HPDE6-E6E7 (cell line): ENCODE data around the gene SFSWAP.
"Not testable (repeated sequence)": the region's sequence is repeated elsewhere in the genome, so short reads cannot be mapped to it uniquely, and the experiment has no call there.

Source experiments
- DNase-seq: peaks from one replicate; pipeline ENCODE4 v3.0.0; 2011; ENCODE audit warnings: missing footprints; ENCODE audit errors: extremely low spot score

Gene SFSWAP

DNA sequence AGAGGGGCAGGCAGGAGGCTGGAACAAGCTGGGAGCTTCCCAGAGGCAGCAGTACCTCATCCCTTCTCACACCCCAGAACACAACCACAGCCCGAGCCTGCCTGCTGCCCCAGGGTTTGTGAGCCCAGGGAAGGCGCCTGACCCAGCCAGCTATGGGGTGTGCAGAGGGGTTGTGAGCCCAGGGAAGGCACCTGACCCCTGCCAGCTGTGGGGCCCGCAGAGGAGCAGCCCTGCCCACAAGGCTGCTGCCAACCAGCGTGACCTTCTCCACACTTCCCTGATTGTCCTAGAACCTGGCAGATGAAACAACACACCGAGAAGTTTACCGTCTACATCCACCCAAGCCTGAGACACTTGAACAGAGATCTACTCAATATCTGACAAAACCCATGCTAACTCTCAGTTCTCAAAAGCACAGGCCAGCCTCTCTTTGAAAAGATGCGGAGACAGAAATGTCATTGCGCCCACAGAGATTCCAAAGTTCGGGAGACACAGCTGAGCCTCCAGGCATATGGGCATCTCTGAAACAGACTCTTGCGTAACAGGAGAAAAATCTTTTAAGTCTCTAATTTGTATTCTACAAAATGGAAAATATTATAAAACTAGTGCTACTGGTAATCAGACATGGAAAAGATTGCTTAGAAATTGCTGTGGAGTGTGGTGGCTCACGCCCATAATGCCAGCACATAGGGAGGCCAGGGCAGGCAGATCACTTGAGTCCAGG, 47.3 kb downstream of the SFSWAP start:
- no peak for DNase-seq

DNA sequence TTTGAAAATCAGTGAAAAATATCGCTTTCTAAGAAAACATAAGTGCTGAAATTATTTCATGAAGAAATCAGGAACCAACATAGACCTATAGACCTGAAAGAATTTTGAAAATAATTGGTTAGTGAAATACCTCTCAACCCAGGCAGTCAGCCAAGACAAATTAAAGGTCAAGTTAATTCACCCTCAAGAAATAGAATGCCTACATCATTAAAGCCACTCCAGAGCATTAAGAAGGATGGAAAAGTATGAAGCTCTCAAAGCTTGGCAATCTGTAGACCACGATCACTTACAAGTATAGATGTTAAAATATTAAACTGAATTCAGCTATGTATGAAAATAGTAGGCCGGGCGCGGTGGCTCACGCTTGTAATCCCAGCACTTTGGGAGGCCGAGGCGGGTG, 48.3 kb downstream of the SFSWAP start:
- no peak for DNase-seq

DNA sequence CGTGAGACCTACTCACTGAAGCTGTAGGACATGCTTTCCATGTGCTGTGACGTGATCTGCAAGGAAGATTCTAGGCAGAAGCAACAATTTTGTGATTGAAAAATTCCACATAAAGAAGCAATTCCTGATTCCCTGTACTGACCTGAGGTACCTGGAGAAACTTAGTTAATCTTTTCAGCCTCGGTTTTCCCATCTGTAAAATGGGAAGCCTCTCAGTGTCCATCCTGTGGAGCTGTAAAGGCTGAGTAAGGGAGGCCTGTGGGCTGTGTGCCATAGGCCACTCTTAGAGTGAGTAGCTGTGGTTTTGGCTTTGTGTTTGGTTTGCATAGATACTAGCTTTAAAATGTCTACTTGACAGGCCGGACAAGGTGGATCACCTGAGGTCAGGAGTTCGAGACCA, 50.7 kb downstream of the SFSWAP start:
- DNase-seq: no peak

DNA sequence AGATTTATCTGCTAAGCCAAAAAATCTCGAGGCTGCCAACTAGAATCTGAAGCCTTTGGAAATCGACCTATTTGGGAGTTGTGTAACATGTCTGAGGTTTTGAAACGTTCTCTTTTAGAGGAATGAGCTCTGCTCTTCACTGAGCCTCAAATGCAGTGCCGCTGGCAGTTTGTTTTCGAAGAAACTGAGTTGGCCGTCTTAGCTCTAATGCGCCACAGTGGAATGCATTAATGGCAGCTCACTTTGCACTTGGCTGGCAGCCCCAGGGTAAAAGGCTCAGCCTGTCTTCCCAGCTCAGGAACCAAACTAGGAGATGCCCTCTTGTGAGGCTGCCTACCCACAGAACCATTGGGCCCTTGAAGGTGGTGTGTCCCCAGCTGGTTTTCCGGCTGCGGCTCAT, 53.8 kb downstream of the SFSWAP start:
- DNase-seq: no peak

DNA sequence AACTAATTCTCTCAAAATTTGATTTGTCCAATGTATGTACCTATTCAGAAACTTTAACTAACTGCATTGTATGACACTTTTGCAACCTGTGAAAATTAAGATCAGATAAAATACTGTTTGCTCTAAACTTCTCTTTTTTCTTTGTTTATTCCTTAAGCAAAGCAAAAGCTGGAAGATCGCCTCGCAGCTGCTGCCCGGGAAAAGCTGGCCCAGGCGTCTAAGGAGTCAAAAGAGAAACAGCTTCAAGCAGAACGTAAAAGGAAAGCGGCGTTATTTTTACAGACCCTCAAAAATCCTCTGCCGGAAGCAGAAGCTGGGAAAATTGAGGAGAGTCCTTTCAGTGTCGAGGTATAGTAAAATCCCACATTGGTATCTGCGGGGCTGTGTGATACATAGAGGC, 55.1 kb downstream of the SFSWAP start:
- no peak for DNase-seq

DNA sequence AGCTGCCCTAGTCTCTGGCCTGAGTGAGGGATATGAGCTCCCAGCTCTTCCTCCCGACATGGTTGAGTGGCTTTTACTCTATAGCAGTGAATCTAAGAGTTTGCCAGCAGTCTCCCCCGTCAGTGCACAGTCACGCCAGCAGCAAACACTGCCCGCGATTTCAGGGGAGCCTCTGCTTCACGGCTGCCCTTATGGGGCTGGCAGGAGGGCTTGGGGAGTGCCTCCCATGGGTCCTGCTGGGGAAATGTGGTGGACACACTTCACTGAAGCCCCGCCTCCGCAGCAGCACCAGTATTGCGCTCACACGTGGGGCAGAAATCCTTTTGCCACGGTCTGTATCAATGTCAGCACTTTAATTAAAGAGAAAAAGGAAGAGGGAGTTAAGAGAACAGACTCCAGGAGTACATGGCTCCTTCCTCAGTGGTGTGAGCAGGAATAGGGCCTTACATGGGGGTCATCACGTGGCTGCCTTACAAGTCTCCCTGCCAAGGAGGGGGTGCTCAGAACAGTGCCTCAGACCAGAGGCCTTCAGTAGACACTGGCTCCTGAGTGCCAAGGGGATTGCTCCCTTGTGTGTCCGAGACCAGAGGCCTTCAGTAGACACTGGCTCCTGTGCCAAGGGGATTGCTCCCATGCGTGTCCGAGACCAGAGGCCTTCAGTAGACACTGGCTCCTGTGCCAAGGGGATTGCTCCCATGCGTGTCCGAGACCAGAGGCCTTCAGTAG, 55.7 kb downstream of the SFSWAP start:
- DNase-seq: no peak

DNA sequence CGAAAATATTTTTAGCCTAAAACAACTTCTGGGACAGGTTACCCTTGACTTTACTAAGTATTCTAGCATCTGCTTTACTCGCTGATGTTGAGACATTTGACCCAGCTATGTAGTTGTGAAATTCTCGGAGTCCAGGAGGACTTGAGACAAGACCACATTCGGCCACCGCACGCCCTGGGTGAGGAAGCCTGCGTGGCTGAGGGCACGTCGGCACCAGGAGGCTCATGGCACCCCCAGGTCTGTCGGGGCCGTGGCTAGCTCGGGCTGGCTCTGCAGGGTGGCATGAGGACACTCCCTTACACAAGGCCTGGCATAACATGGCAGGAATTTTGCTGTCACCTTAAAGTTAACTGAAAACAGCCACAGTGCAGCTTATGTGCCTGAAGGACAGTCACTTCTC, 59.2 kb downstream of the SFSWAP start:
- DNase-seq: no peak

DNA sequence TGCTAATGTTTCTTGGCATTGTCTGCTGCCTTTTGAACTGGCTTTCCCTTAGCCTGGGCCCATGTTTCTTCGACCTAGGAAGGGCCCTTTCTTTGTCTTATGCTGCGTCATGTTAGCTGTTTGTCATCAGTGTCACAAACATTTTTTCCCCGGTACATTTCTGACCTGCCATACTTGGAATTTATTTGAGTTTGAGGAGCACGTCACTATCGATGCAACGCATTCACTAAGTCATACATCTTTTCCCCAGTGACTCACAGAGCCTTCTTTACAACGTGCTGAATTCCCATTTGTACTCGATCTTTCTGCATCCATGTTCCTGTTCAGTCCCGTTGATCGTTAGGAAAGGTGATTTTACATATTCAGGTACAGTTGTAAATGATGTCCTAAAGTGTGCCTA, 61.1 kb downstream of the SFSWAP start:
- no peak for DNase-seq

DNA sequence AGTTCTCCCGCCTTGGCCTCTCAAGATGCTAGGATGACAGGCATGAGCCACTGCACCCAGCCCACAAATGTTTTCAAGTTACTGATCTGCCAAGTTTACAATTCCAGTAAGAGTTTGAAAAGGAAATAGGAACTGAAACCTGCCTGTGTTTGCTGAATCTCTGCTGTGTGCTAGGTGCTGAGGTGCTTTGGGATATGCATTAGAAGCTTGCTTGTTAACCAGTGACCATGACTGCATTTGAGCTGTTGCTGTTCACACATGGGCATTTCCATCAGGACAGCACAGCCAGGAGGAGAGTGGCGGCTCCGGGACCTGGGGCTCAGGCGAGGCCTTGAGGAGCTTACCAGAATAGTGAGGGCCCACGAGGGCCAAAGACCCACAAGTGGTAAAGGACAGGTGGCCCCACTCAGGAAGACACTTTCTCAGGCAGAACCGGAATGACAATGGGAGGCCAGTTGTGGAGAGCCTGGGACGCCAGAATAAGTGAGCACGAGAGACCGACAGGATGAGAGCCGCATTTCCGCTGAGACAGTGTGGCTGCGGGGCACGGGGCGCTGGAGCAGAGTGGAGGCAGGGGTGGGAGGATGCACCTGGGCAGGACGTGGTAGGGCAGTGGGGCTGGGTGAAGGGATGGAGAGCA, 62.8 kb downstream of the SFSWAP start:
- DNase-seq: no peak

DNA sequence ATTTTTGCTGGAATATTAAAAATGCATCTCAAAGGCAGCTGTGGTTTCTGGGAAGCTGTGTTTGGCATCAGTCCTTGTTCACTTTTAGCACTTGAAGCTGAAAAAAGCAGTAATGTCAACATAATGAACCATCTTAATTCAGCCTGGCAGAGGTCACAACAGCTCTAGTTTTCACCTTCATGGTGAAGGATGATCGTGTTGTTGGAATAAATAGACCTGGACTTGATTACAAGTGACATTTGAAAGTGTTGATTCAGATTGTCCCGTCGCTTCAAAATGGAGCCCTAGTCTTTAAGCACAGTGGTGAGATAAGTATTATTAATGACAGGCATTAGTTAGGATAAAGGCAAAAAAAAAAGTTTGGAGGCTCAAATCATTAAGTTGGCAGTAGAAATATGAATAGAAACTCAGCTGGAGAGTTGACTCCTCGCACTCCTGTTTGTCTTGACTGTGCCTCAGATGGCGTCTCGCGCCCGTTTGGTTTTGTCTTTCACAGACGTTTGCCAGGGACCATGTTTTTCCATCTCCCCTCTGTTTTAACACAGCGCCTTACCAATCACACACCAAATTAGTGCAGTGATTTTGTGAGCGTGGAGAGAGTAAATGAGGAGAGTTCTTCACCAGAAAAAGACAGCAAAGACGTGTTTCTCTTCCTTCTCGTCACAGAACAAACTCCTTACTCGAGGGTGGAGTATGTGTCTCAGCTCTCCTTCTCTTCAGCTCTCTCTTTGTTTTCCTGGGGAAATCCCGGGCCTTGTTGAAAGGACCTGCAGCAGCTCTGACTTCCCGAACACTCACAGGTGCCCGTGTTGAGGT, 63.9 kb downstream of the SFSWAP start:
- no peak for DNase-seq

DNA sequence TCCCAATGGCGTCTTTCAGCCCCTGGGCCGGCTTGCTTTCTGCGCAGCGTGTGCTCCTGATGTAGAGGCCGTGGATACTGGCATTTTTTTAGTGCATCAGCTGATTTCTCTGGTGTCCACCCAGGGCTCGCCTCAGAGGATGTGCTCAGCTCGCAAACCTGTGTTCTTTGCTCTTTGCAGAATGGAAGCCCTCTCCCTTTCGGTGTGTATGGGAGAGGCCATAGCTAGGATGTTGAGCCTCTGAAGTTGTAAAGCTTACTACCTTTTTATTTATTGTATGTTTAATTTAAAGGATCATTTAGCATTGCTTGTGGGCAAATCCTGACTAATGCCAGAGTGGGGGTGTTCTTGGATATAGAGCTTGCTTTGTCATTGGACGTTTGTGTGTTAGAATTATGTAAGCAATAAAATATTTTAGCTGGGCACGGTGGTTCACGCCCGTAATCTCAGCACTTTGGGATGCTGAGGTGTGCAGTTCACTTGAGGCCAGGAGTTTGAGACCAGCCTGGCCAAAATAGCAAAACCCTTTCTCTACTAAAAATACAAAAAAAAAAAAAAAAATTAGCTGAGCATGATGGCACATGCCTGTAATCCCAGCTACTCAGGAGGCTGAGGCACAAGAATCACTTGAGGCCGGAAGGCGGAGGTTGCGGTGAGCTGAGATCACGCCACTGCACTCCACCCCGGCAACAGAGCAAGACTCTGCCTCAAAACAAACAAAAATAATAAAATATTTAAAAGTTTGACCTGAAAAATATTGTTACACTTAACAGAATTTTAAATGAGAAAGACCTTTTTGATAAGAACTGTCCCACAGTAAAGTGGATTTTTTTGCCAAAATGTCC, 64.7 kb downstream of the SFSWAP start:
- peak; percentile 53 for DNase-seq

DNA sequence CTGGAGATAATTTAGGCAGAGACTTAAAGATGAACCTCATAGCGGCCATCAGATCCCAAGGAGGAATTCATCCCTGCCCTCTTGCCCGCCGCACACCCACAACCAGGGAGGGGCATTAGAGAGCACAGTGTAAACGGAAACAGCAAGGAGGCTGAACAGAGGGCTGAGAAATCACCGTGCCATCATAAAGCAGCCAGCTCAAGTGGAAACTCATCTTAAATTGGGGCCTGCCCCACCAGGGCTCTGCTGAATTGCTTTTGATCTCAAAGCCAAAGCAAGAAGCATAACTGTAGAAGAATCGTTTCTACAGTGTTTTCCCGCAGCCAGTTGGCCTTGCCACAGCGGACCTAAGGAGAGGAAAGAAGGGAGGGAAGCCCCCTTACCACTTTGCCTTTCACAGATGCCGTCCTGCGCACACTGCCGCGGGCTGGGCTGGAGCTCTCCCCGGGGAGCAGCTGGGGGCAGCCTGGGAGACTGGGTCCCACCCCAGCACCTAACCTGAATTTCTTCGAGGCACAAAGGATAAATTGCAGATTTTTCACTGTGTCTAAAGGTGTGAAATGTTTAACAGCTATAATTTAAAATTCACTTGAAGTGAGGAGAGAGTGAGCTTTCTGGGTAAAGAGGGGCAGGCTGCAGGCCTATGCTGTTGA, 65.5 kb downstream of the SFSWAP start:
- DNase-seq: no peak

DNA sequence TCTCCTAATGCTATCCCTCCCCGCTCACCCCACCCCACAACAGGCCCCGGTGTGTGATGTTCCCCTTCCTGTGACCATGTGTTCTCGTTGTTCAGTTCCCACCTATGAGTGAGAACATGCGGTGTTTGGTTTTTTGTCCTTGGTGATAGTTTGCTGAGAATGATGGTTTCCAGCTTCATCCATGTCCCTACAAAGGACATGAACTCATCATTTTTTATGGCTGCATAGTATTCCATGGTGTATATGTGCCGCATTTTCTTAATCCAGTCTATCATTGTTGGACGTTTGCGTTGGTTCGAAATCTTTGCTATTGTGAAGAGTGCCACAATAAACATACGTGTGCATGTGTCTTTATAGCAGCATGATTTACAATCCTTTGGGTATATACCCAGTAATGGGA, 66.4 kb downstream of the SFSWAP start:
- not testable (repeated sequence) for DNase-seq

DNA sequence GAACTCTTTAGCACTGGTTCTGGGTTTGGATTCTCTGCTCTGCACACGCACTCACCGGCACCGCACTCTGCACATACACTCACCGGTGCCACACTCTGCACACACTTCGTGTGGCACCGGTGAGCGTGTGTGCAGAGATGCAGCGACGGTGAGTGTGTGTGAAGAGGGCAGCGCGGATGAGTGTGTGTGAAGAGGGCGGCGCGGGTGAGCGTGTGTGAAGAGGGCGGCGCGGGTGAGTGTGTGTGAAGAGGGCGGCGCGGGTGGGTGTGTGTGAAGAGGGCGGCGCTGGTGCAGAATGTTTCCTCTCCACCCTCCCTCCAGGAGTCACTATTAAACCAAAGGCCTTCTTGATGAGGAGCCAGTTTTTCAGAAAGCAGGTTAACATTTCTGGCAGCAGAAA, 68.1 kb downstream of the SFSWAP start:
- no peak for DNase-seq

DNA sequence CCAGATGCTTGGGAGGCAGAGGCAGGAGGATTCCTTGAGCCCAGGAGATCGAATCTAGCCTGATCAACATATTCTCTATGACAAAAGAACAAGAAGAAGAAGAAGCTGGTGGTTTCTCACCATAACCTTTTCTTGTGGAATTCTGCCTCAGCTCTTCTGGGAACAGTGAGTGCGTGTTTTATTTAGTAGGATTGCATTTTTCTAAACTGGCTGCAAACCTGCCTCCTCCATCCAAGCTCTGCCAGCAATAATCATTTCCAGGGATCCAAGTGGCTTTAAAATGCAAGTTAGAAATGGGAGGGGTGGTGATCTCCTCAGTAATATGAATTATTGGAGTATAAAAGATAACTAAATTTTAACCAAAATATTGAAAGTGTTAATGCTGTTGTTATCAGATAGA, 71.2 kb downstream of the SFSWAP start:
- no peak for DNase-seq

DNA sequence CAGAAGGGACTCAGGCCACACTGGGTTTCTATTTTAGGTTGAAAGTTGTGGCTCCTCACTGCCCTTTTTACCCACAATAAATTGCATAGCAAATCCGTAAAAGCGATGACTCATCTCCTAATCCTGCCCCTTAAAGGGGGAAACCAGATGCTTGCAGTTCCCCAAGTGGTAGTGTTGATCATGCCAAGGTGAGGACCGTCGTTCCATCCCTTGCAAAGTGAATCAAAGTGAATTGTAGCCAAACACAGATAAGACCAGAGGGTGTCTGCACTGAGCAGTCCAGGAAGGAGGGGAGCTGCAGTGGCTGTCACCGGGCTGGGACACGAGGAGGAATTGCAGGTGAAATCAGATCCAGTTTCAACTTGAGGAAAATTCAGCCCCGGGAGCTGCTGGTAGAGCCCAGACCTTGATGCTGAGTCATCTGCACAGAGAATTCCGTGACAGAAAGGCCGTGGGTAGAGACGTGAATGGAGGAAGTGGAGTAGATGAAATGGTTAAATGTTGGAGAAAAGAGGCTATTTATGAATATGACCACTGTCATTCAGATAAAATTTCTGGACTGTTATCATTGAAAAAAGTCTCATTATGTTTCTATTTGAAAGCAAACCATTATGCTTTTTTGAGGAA, 73.1 kb downstream of the SFSWAP start:
- DNase-seq: peak; percentile 80

DNA sequence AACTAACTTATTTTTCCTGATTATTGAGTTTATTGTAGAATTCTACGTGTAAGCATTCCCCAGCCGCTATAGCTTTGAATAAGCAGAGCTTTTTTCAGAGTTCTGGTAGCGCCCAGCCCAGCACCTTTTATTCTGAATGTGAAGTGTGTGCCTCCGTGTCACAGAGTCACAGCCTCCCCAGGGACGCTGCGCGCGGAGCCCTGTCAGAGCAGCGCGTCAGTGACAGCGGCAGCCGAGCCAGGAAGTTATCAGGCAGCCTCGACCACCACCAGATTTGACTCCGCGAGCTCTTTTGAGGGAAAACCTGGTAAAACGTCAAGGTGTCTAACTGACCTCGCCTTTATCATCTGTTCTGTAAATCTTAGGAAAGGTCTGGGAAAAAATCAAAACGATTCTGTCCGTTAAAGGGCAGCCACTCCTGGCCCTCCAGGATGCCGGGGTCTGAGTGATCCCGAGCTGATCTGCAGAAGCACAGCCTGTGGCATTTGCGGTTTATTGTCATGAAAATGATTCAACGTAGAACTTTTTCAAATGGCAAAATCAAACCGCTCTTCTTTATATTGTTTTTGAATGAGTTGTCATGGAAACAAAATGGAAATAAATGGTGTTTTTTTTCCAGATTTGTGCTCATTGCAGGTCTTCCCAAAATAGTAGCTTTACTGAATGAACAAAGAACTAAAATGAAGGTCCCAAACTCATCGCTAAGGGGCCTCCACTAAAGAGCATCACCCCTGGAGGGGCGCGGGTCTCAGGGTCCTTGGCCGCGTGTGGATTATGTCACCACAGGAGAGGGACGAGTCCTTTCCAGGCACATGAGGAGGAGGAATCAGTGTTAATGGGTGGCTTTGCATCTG, 74.2 kb downstream of the SFSWAP start:
- no peak for DNase-seq

DNA sequence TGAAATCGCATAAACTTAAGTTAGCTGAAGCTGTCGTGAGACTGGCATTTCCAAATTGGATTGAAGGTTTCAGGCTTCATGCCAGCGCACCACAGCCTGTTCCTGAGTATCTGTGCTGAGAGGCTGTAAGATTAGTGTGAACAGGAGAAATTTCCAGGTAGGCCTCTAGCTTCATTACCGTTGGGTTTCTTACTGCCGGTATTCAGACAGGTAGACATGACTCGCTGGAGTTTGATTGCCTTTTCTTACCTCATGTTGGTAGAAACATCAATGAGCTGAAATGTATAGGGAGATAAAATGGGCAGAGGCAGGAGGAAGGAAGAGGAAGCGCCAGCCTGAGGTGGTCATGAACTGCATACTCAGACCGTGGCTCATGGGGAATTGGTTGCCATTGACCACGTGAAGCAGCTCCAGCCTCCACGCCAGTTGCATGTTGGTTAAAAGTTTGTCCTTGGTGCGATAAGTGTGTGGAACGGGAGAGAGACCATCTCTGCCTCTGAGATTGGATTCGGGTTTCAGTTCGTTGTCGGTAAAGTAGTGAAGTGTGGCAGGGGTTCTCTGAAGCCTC, 75.0 kb downstream of the SFSWAP start:
- no peak for DNase-seq

DNA sequence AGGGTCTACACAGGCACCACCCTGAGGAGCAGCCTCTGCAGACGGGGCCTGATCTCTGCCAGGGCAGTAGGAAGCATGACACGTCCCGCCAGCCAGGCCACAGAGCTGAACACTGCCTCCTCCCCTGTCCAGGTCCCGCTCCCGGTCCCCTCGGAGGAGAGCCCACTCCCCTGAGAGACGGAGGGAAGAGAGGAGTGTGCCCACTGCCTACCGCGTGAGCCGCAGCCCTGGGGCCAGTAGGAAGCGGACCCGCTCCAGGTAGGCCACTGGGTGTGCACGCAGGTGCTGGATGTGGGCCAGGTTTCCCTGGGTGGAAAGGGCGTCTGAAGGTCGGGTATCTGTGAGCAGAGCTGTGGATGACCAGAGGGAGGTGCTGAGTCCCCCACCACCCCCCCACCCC, 75.4 kb downstream of the SFSWAP start:
- no peak for DNase-seq
